Spinal cord (tissue), 4 donors: Measurements from ENCODE around the gene LECT2. TPM values are rescaled to one million over a fixed set of nuclear protein-coding genes. Genes with fewer than 3 reads are reported as not detected.

Experiments
- polyA plus RNA-seq, 2 donors: library from polyadenylated mRNA; unstranded; fragments of 120-200 nt; gene quantifications; one replicate each; pipeline ENCODE4 v1.2.1, GENCODE V29; 2013; ENCODE audit not compliant: insufficient read length in 2 of 2
- total RNA-seq, 2 donors: library from RNA; depleted of rRNA in 1 of 2; stranded (reverse); fragments of 120-200 nt in 1 of 2; fragments of >200 nt in 1 of 2; gene quantifications; one replicate each; pipeline versions ENCODE4 v1.2.3 to v1.2.4, GENCODE V29; 2013 to 2014

LECT2 gene
- total and polyA plus RNA-seq, 4 donors = 1.7 to 2.1 TPM; not detected in 2

Other genes with a start within 250 kb of the LECT2 start
- gene SLC25A48, start 120.3 kb downstream of the LECT2 start, total RNA-seq = 1 to 10 TPM; 6.8 to 6.9 TPM
- 10 to 100 TPM; 40.1 to 50.2 TPM for gene SLC25A48, start 120.3 kb downstream of the LECT2 start, polyA plus RNA-seq
- not detected for gene IL9, start 59.1 kb downstream of the LECT2 start, total RNA-seq
- 1 to 10 TPM; 1.0 to 1.3 TPM for gene IL9, start 59.1 kb downstream of the LECT2 start, polyA plus RNA-seq
- gene TGFBI, start 74.0 kb upstream of the LECT2 start, total RNA-seq = 100 to 1,000 TPM; 171 to 245 TPM
- 10 to 100 TPM; 66.1 to 92.6 TPM for gene TGFBI, start 74.0 kb upstream of the LECT2 start, polyA plus RNA-seq
- 10 to 100 TPM; 74.6 to 89.0 TPM for gene SMAD5, start 177.9 kb upstream of the LECT2 start, total RNA-seq
- gene SMAD5, start 177.9 kb upstream of the LECT2 start, polyA plus RNA-seq = 10 to 100 TPM; 30.5 to 45.4 TPM
- 1 to 10 TPM; 1.6 to 2.2 TPM for gene SMIM32, start 238.2 kb upstream of the LECT2 start, total RNA-seq
- 1 to 10 TPM; 8.1 to 8.8 TPM for gene SMIM32, start 238.2 kb upstream of the LECT2 start, polyA plus RNA-seq